HEK293 (cell line): ENCODE data around the gene KCNK15.

ENCODE experiments used
- CTCF ChIP-seq: fragments of 450-650 bp; formaldehyde crosslinking; IDR thresholded peaks from 2 replicates; pipeline ENCODE4 v1.5.1; 2016; ENCODE audit warnings: missing biosample characterization, missing genetic modification characterization
- INSM2 ChIP-seq: fragments of 450-650 bp; formaldehyde crosslinking; IDR thresholded peaks from 2 replicates; pipeline ENCODE4 v1.5.1; 2016; ENCODE audit warnings: missing biosample characterization, missing genetic modification characterization
- PRDM4 ChIP-seq: fragments of 450-650 bp; formaldehyde crosslinking; IDR thresholded peaks from 2 replicates; pipeline ENCODE4 v1.5.1; 2017; ENCODE audit warnings: missing biosample characterization, missing genetic modification characterization
- REST ChIP-seq: fragments of 450-650 bp; formaldehyde crosslinking; IDR thresholded peaks from 2 replicates; pipeline ENCODE4 v1.5.1; 2016; ENCODE audit warnings: missing biosample characterization, missing genetic modification characterization
- SCRT2 ChIP-seq: fragments of 450-650 bp; formaldehyde crosslinking; IDR thresholded peaks from 2 replicates; pipeline ENCODE4 v1.5.1; 2016; ENCODE audit warnings: missing biosample characterization, missing genetic modification characterization
- TSHZ1 ChIP-seq: fragments of 450-650 bp; formaldehyde crosslinking; IDR thresholded peaks from 2 replicates; pipeline ENCODE4 v1.5.1; 2016; ENCODE audit warnings: missing biosample characterization, missing genetic modification characterization, borderline replicate concordance
- ZBTB17 ChIP-seq: fragments of 450-650 bp; formaldehyde crosslinking; IDR thresholded peaks from 2 replicates; pipeline ENCODE4 v1.5.1; 2016; ENCODE audit warnings: missing biosample characterization, missing genetic modification characterization
- ZEB2 ChIP-seq: fragments of 450-650 bp; formaldehyde crosslinking; IDR thresholded peaks from 2 replicates; pipeline ENCODE4 v1.5.1; 2016; ENCODE audit warnings: missing biosample characterization, missing genetic modification characterization
- ZIC2 ChIP-seq: fragments of 450-650 bp; formaldehyde crosslinking; IDR thresholded peaks from 2 replicates; pipeline ENCODE4 v1.5.1; 2016; ENCODE audit warnings: missing biosample characterization, missing genetic modification characterization
- ZNF175 ChIP-seq: fragments of 450-650 bp; formaldehyde crosslinking; IDR thresholded peaks from 2 replicates; pipeline ENCODE4 v1.5.1; 2016; ENCODE audit warnings: missing biosample characterization, missing genetic modification characterization
- ZNF266 ChIP-seq: fragments of 450-650 bp; formaldehyde crosslinking; IDR thresholded peaks from 2 replicates; pipeline ENCODE4 v1.5.1; 2016; ENCODE audit warnings: missing biosample characterization, missing genetic modification characterization, low read depth
- ZNF416 ChIP-seq: fragments of 450-650 bp; formaldehyde crosslinking; IDR thresholded peaks from 2 replicates; pipeline ENCODE4 v1.5.1; 2016; ENCODE audit warnings: missing biosample characterization, missing genetic modification characterization
- ZNF48 ChIP-seq: fragments of 450-650 bp; formaldehyde crosslinking; IDR thresholded peaks from 2 replicates; pipeline ENCODE4 v1.5.1; 2016; ENCODE audit warnings: missing biosample characterization, missing genetic modification characterization
- ZNF530 ChIP-seq: fragments of 450-650 bp; formaldehyde crosslinking; IDR thresholded peaks from 2 replicates; pipeline ENCODE4 v1.5.1; 2016; ENCODE audit warnings: low read depth, missing biosample characterization, missing genetic modification characterization
- ZNF549 ChIP-seq: fragments of 450-650 bp; IDR thresholded peaks from 2 replicates; pipeline ENCODE4 v1.5.1; 2018; ENCODE audit warnings: missing biosample characterization, missing genetic modification characterization, mild to moderate bottlenecking, inconsistent platforms, moderate library complexity
- ZNF560 ChIP-seq: fragments of 450-650 bp; formaldehyde crosslinking; IDR thresholded peaks from 2 replicates; pipeline ENCODE4 v1.5.1; 2017; ENCODE audit warnings: missing biosample characterization, missing genetic modification characterization, borderline replicate concordance
- ZNF580 ChIP-seq: fragments of 450-650 bp; formaldehyde crosslinking; IDR thresholded peaks from 2 replicates; pipeline ENCODE4 v1.5.1; 2016; ENCODE audit warnings: missing biosample characterization, missing genetic modification characterization
- ZNF596 ChIP-seq: fragments of 450-650 bp; IDR thresholded peaks from 2 replicates; pipeline ENCODE4 v1.5.0; 2018; ENCODE audit warnings: missing biosample characterization, mild to moderate bottlenecking, missing genetic modification characterization, moderate library complexity
- ZNF658 ChIP-seq: fragments of 450-650 bp; formaldehyde crosslinking; IDR thresholded peaks from 2 replicates; pipeline ENCODE4; 2016; ENCODE audit warnings: missing biosample characterization, missing genetic modification characterization
- ZNF747 ChIP-seq: fragments of 450-650 bp; formaldehyde crosslinking; IDR thresholded peaks from 2 replicates; pipeline ENCODE4 v1.5.1; 2016; ENCODE audit warnings: missing biosample characterization, missing genetic modification characterization

The KCNK15 gene

GRCh38 chr20:44714701-44715498 is 30.8 kb upstream of the KCNK15 start, which contains the start of gene CCN5 (continued):
- TF ChIP-seq TSHZ1 (tag by site-specific recombination) (no peak), ZNF416 (tag by site-specific recombination) (no peak), ZNF658 (tag by site-specific recombination) (no peak), ZNF747 (no peak), SCRT2 (no peak), INSM2 (tag by site-specific recombination) (no peak), REST (tag by site-specific recombination) (no peak), ZEB2 (tag by site-specific recombination) (no peak), ZNF560 (tag by site-specific recombination) (no peak), ZNF549 (tag by site-specific recombination) (no peak), ZIC2 (tag by site-specific recombination) (peak; percentile 75), ZNF596 (no peak), ZNF175 (tag by site-specific recombination) (no peak), ZNF48 (no peak), ZBTB17 (peak; percentile 81), ZNF580 (tag by site-specific recombination) (no peak), ZNF266 (tag by site-specific recombination) (0 out of 2 replicates have a peak, but pooled peaks have one; percentile 54), ZNF530 (no peak), PRDM4 (tag by site-specific recombination) (no peak), CTCF (tag by site-specific recombination) (no peak)
